Colonic mucosa (tissue), 4 donors: ENCODE measurements around the gene CNTN4. TPM values are rescaled to one million over a fixed set of nuclear protein-coding genes. Genes with fewer than 3 reads are reported as not detected.

Experiments used
- DNase-seq: peaks from one replicate; pipeline ENCODE4 v3.0.0-alpha.2; 2020
- H3K27ac ChIP-seq: fragments of 200-600 bp; one replicate; pipeline ENCODE4 v1.8.0; 2021
- H3K27me3 ChIP-seq: fragments of 200-600 bp; one replicate; pipeline ENCODE4 v1.8.0; 2021
- H3K36me3 ChIP-seq: fragments of 200-600 bp; one replicate; pipeline ENCODE4 v1.8.0; 2021
- H3K4me1 ChIP-seq: fragments of 200-600 bp; one replicate; pipeline ENCODE4 v1.8.0; 2021; ENCODE audit warnings: mild to moderate bottlenecking
- H3K4me3 ChIP-seq: fragments of 200-600 bp; one replicate; pipeline ENCODE4 v1.8.0; 2021
- H3K9ac ChIP-seq, 2 donors: one replicate each; pipeline ENCODE4 v1.7.0; 2013; ENCODE audit warnings: control low read depth in 2 of 2, low read depth in 2 of 2, low read length in 2 of 2
- H3K9me3 ChIP-seq: fragments of 200-600 bp; one replicate; pipeline ENCODE4 v1.8.0; 2021
- CTCF ChIP-seq: fragments of 200-600 bp; IDR thresholded peaks from one replicate; pipeline ENCODE4 v1.8.0; 2022; ENCODE audit warnings: antibody characterized with exemption, mild to moderate bottlenecking
- intact Hi-C: fragments of 100-400 bp; cut with DNase I; formaldehyde crosslinking; loops from one replicate; pipeline ENCODE4 v1.14.1; 2022
- total RNA-seq, 2 donors: library from RNA; stranded (reverse); fragmentation: NEBNext Ultra II Directional in 1 of 2; extraction: Animal tissue kit (Norgen Biotek cat#: 25700) in 1 of 2; gene quantifications; one replicate each; pipeline ENCODE4 v1.2.1, GENCODE V29; 2021
- donor health status: healthy.
- donor health status: DM: no; HTN: no; CAD: no.
- donor health status: DM: no; HTN: no; CAD: no.

CNTN4 gene
- total RNA-seq, 2 donors from 2014 or later, result 8.2 to 19.1 TPM

GRCh38 chr3:3020209-3020608 is 921.5 kb downstream of the CNTN4 start:
- DNase-seq, result no peak
- no peak overlapping the region for H3K9ac ChIP-seq
- H3K4me1 ChIP-seq, result no peaks in the 10 kb centered on the region
- H3K9me3 ChIP-seq, result no peaks in the 10 kb centered on the region
- H3K27me3 ChIP-seq, result no peaks in the 10 kb centered on the region
- no peak for TF ChIP-seq CTCF
- H3K36me3 ChIP-seq, result no peaks in the 10 kb centered on the region
- H3K27ac ChIP-seq, result no peak overlapping the region
- intact Hi-C loops, result no loop called here
- no peak overlapping the region for H3K4me3 ChIP-seq

GRCh38 chr3:3023111-3023745 is 924.6 kb downstream of the CNTN4 start:
- Histone ChIP-seq H3K36me3 (no peaks in the 10 kb centered on the region), H3K4me1 (no peaks in the 10 kb centered on the region), H3K27me3 (no peaks in the 10 kb centered on the region), H3K27ac (no peak overlapping the region), H3K4me3 (no peak overlapping the region), H3K9ac (no peak overlapping the region), H3K9me3 (no peaks in the 10 kb centered on the region)
- intact Hi-C loops, result no loop called here
- TF ChIP-seq CTCF, result no peak
- DNase-seq, result no peak

- no peak for TF ChIP-seq CTCF
- intact Hi-C loops, result no loop called here
- no peaks in the 10 kb centered on the region for H3K9me3 ChIP-seq
- no peaks in the 10 kb centered on the region for H3K36me3 ChIP-seq
- no peaks in the 10 kb centered on the region for H3K4me1 ChIP-seq
- no peak overlapping the region for H3K4me3 ChIP-seq
- no peaks in the 10 kb centered on the region for H3K27me3 ChIP-seq
- H3K27ac ChIP-seq, result no peak overlapping the region
- no peak for DNase-seq
- no peak overlapping the region for H3K9ac ChIP-seq
These were observed 929.4 kb downstream of the CNTN4 start for GRCh38 chr3:3027976-3028567.

GRCh38 chr3:3031326-3031725 is 932.7 kb downstream of the CNTN4 start:
- Histone ChIP-seq H3K9ac (no peak overlapping the region), H3K4me3 (no peak overlapping the region), H3K9me3 (no peaks in the 10 kb centered on the region), H3K36me3 (no peaks in the 10 kb centered on the region), H3K27ac (no peak overlapping the region), H3K27me3 (no peaks in the 10 kb centered on the region), H3K4me1 (no peaks in the 10 kb centered on the region)
- no peak for DNase-seq
- TF ChIP-seq CTCF, result no peak
- intact Hi-C loops, result no loop called here

- Histone ChIP-seq H3K4me1 (no peaks in the 10 kb centered on the region), H3K9me3 (no peaks in the 10 kb centered on the region), H3K27me3 (no peaks in the 10 kb centered on the region), H3K27ac (no peak overlapping the region), H3K9ac (no peak overlapping the region), H3K4me3 (no peak overlapping the region), H3K36me3 (no peaks in the 10 kb centered on the region)
- intact Hi-C loops, result no loop called here
- TF ChIP-seq CTCF, result no peak
- DNase-seq, result no peak
These were observed 938.5 kb downstream of the CNTN4 start for GRCh38 chr3:3037156-3037555.
